ENCODE measurements around the gene FKBP8. TPM values are rescaled to one million over a fixed set of nuclear protein-coding genes. Genes with fewer than 3 reads are reported as not detected.

FKBP8 gene
- total RNA-seq, 1 experiment from 2014 or later = 184 TPM

GRCh38 chr19:18586306-18586705 is 42.9 kb upstream of the FKBP8 start:
- no peak for DNase-seq
- CTCF ChIA-PET = no interaction called here
- Mint-ChIP-seq H3K9me3 (ENCODE audit: unreplicated experiment) (no peaks in the 10 kb centered on the region), H3K4me1 (ENCODE audit: low read depth, unreplicated experiment) (peaks cover 7% of the 10 kb centered on the region), H3K36me3 (ENCODE audit: insufficient read depth, unreplicated experiment) (peaks cover 8% of the 10 kb centered on the region), H3K27ac (ENCODE audit: unreplicated experiment) (no peak overlapping the region), H3K27me3 (ENCODE audit: insufficient read depth, unreplicated experiment) (no peaks in the 10 kb centered on the region), H3K4me3 (ENCODE audit: unreplicated experiment) (no peak overlapping the region)
- H3K4me1 ChIP-seq = no peaks in the 10 kb centered on the region
- no peak overlapping the region for H3K4me3 ChIP-seq (ENCODE audit: low read depth, low read length)
- POLR2A ChIA-PET = no interaction called here
- no peaks in the 10 kb centered on the region for H3K27me3 ChIP-seq (replicated peaks; ENCODE audit: control insufficient read depth, insufficient read depth, low read length)
- no TSS peak for BruUV-seq (replicated peaks)
- peak in 1 of 2 experiments; percentile 2 for TF ChIP-seq CTCF (IDR thresholded peaks at IDR 0.05; ENCODE audit: insufficient read depth in 1 of 2, low read depth in 1 of 2, low read length in 1 of 2, severe bottlenecking in 1 of 2, unreplicated experiment in 1 of 2)
- intact Hi-C loops (cut with micrococcal nuclease; ENCODE audit: unreplicated experiment) = loop anchor here (5.0 to 10.0 kb wide), 2 partner anchors 122 to 261 kb away; no protein-coding TSS in a partner anchor
- no peaks in the 10 kb centered on the region for H3K9me3 ChIP-seq
- no peaks in the 10 kb centered on the region for H3K36me3 ChIP-seq (ENCODE audit: control insufficient read depth, insufficient read depth, low read length)

- BruUV-seq (replicated peaks) = no TSS peak
- Mint-ChIP-seq H3K9me3 (ENCODE audit: unreplicated experiment) (no peaks in the 10 kb centered on the region), H3K4me1 (ENCODE audit: low read depth, unreplicated experiment) (no peaks in the 10 kb centered on the region), H3K27me3 (ENCODE audit: insufficient read depth, unreplicated experiment) (no peaks in the 10 kb centered on the region), H3K27ac (ENCODE audit: unreplicated experiment) (no peak overlapping the region), H3K36me3 (ENCODE audit: insufficient read depth, unreplicated experiment) (peaks cover 36% of the 10 kb centered on the region), H3K4me3 (ENCODE audit: unreplicated experiment) (no peak overlapping the region)
- intact Hi-C loops (cut with micrococcal nuclease; ENCODE audit: unreplicated experiment) = loop anchor here (10.0 kb wide), 1 partner anchor 116 kb away; no protein-coding TSS in a partner anchor
- H3K27me3 ChIP-seq (replicated peaks; ENCODE audit: control insufficient read depth, insufficient read depth, low read length) = no peaks in the 10 kb centered on the region
- POLR2A ChIA-PET = no interaction called here
- H3K9me3 ChIP-seq = no peaks in the 10 kb centered on the region
- CTCF ChIA-PET = no interaction called here
- H3K36me3 ChIP-seq (ENCODE audit: control insufficient read depth, insufficient read depth, low read length) = no peaks in the 10 kb centered on the region
- no peak for TF ChIP-seq CTCF (IDR thresholded peaks at IDR 0.05; ENCODE audit: insufficient read depth in 1 of 2, low read depth in 1 of 2, low read length in 1 of 2, severe bottlenecking in 1 of 2, unreplicated experiment in 1 of 2)
- no peak for DNase-seq
- H3K4me1 ChIP-seq = no peaks in the 10 kb centered on the region
- H3K4me3 ChIP-seq (ENCODE audit: low read depth, low read length) = no peak overlapping the region
These were observed 36.9 kb upstream of the FKBP8 start for GRCh38 chr19:18580311-18580710.

GRCh38 chr19:18577365-18577914 is 34.1 kb upstream of the FKBP8 start:
- H3K4me3 ChIP-seq (ENCODE audit: low read depth, low read length) = no peak overlapping the region
- H3K4me1 ChIP-seq = peaks cover 9% of the 10 kb centered on the region; the same call in 1 of the 2 replicates
- POLR2A ChIA-PET = interaction anchor here (1.5 kb wide), 1 partner anchor 12 kb away, joined by 4 read pairs; no protein-coding TSS in a partner anchor
- no peak for TF ChIP-seq CTCF (IDR thresholded peaks at IDR 0.05; ENCODE audit: insufficient read depth in 1 of 2, low read depth in 1 of 2, low read length in 1 of 2, severe bottlenecking in 1 of 2, unreplicated experiment in 1 of 2)
- Mint-ChIP-seq H3K36me3 (ENCODE audit: insufficient read depth, unreplicated experiment) (peaks cover 64% of the 10 kb centered on the region), H3K27ac (ENCODE audit: unreplicated experiment) (no peak overlapping the region), H3K9me3 (ENCODE audit: unreplicated experiment) (no peaks in the 10 kb centered on the region), H3K27me3 (ENCODE audit: insufficient read depth, unreplicated experiment) (no peaks in the 10 kb centered on the region), H3K4me1 (ENCODE audit: low read depth, unreplicated experiment) (peaks cover 8% of the 10 kb centered on the region), H3K4me3 (ENCODE audit: unreplicated experiment) (no peak overlapping the region)
- H3K27me3 ChIP-seq (replicated peaks; ENCODE audit: control insufficient read depth, insufficient read depth, low read length) = no peaks in the 10 kb centered on the region
- CTCF ChIA-PET = interaction anchor here (0.6 kb wide), 1 partner anchor 314 kb away, joined by 3 read pairs; no protein-coding TSS in a partner anchor
- no peaks in the 10 kb centered on the region for H3K9me3 ChIP-seq
- intact Hi-C loops (cut with micrococcal nuclease; ENCODE audit: unreplicated experiment) = no loop called here
- no TSS peak for BruUV-seq (replicated peaks)
- DNase-seq = no peak
- peaks cover 1% of the 10 kb centered on the region; the same call in 1 of the 2 replicates for H3K36me3 ChIP-seq (ENCODE audit: control insufficient read depth, insufficient read depth, low read length)
